22Rv1 (cell line): ENCODE results near the gene CSGALNACT2.

Source experiments
- CTCF ChIP-seq: fragments of 450-650 bp; IDR thresholded peaks from 2 replicates; pipeline ENCODE4 v1.5.1; 2017; ENCODE audit warnings: mild to moderate bottlenecking
- ZFX ChIP-seq: fragments of 450-650 bp; IDR thresholded peaks from 2 replicates; pipeline ENCODE4 v1.6.1; 2017; ENCODE audit warnings: antibody characterized with exemption, borderline replicate concordance

DNA sequence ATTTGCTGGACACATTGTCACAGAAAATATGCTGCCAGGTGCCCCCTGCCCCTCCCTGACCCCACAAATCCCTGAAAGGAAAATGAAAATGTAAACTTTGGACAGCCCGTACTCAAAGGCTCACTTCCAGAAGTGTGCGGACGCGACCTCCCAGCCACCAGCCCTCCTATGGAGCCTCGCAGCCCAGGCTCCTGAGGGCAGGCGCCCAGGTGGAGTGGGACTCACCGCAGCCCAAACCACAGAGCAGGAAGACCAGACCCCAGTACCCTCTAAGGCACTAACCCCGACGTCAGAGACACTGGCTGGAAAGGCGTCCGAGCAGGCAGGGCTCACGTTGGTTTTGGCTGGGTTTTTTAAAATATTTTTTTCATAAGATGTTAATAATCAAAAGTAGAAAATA lies 57.3 kb downstream of the CSGALNACT2 start:
- no peak for TF ChIP-seq CTCF
- TF ChIP-seq ZFX: no peak
